Endodermal cell (in vitro differentiated cells): ENCODE results near the gene MBIP. TPM values are rescaled to one million over a fixed set of nuclear protein-coding genes. Genes with fewer than 3 reads are reported as not detected.

Source experiments
- DNase-seq: peaks from one replicate; pipeline ENCODE4 v3.0.0-alpha.2; 2017
- H3K27ac ChIP-seq: 2 replicates; pipeline ENCODE4 v1.5.1; 2013; ENCODE audit warnings: mild to moderate bottlenecking, low read depth, low read length, moderate library complexity
- H3K27me3 ChIP-seq: 2 replicates; pipeline ENCODE4 v1.6.1; 2013; ENCODE audit warnings: mild to moderate bottlenecking, low read length, moderate library complexity; ENCODE audit not compliant: insufficient read depth, control insufficient read depth, poor library complexity, severe bottlenecking
- H3K36me3 ChIP-seq: 2 replicates; pipeline ENCODE4 v1.7.0; 2013; ENCODE audit warnings: mild to moderate bottlenecking, low read length, moderate library complexity; ENCODE audit not compliant: control insufficient read depth, insufficient read depth
- H3K4me1 ChIP-seq: one replicate; pipeline ENCODE4 v1.7.0; 2013; ENCODE audit warnings: low read length; ENCODE audit not compliant: control insufficient read depth, insufficient read depth
- H3K4me3 ChIP-seq: 2 replicates; pipeline ENCODE4 v1.5.1; 2013; ENCODE audit warnings: mild to moderate bottlenecking, low read length, moderate library complexity
- H3K9ac ChIP-seq: 2 replicates; pipeline ENCODE4 v1.6.1; 2013; ENCODE audit warnings: mild to moderate bottlenecking, low read length, moderate library complexity; ENCODE audit not compliant: poor library complexity, severe bottlenecking; ENCODE audit errors: extremely low read depth
- H3K9me3 ChIP-seq: 2 replicates; pipeline ENCODE4 v1.6.1; 2013; ENCODE audit warnings: mild to moderate bottlenecking, low read length, moderate library complexity; ENCODE audit not compliant: control insufficient read depth
- H3K27ac Mint-ChIP-seq: 2 replicates; pipeline ENCODE4 v1.8.0; 2020; ENCODE audit warnings: mixed read lengths
- H3K27me3 Mint-ChIP-seq: 2 replicates; pipeline ENCODE4 v1.8.0; 2021; ENCODE audit warnings: mild to moderate bottlenecking, mixed read lengths; ENCODE audit not compliant: insufficient read depth
- H3K36me3 Mint-ChIP-seq: 2 replicates; pipeline ENCODE4 v1.8.0; 2020; ENCODE audit warnings: low read depth, mixed read lengths
- H3K4me1 Mint-ChIP-seq: 2 replicates; pipeline ENCODE4 v1.8.0; 2020; ENCODE audit warnings: mixed read lengths
- H3K4me3 Mint-ChIP-seq: 2 replicates; pipeline ENCODE4 v1.8.0; 2020; ENCODE audit warnings: mild to moderate bottlenecking, moderate library complexity, mixed read lengths
- H3K9me3 Mint-ChIP-seq: 2 replicates; pipeline ENCODE4 v1.8.0; 2020; ENCODE audit warnings: mild to moderate bottlenecking, mixed read lengths
- WGBS, 2 experiments: methylation state at CpG; one replicate each; pipeline versions ENCODE4 v1.1.5 to v1.1.7; 2013; ENCODE audit warnings: missing lambda C conversion rate in 2 of 2, mixed read lengths in 1 of 2; ENCODE audit not compliant: insufficient coverage in 1 of 2, insufficient read length in 1 of 2; 5-methylcytosine and 5-hydroxymethylcytosine counted together
- total RNA-seq, 2 donors: library from RNA; stranded (reverse); fragmentation: NEBNext Ultra II Directional in 1 of 2; extraction: Animal tissue kit (Norgen Biotek cat#: 25700) in 1 of 2; gene quantifications; 2 replicates in 1 of 2; 3 replicates in 1 of 2; pipeline ENCODE4 v1.2.1, GENCODE V29; 2021
- TF ChIP-seq, protein P1 (sequence below): fragments of 200-600 bp; sonication (generic); conservative IDR thresholded peaks from 2 replicates; pipeline ENCODE4 v1.5.0; 2021; ENCODE audit warnings: antibody characterized with exemption, mild to moderate bottlenecking

The MBIP gene
- total RNA-seq, 2 donors from 2014 or later, result 35.5 TPM

DNA sequence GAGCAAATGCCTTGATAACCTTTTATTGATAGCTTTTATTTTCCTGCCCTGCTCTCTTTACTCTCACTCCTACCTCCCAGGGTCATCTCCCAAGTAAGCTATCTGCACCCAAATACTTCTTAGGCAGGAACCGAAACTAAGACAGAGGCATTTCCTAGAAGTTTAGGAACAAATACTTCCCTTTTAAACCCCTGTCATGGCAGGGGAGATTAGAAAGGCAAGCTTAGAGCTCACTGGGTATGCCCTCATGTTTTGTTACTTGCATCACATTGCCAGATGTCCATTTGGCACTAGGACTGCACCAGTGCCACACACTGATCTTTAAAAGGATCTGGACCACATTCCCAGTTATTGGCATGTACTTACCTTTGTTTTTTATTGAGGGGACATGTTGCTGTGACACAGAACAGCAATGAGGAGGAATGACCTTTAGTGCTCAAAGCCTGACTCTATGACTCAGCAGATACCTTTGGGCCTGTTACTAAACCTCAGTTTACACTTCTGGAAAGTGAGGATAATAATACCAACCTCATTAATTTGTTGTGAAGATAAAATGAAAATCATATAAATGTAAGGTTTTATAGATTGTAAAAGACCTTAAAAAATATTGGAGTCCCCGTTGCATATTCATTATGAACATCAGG is 40.9 kb upstream of the MBIP start:
- H3K36me3 Mint-ChIP-seq, result no peaks in the 10 kb centered on the region
- WGBS, 2 experiments, result 86 to 89% methylated on average over 1 to 2 of the region's 2 CpGs

DNA sequence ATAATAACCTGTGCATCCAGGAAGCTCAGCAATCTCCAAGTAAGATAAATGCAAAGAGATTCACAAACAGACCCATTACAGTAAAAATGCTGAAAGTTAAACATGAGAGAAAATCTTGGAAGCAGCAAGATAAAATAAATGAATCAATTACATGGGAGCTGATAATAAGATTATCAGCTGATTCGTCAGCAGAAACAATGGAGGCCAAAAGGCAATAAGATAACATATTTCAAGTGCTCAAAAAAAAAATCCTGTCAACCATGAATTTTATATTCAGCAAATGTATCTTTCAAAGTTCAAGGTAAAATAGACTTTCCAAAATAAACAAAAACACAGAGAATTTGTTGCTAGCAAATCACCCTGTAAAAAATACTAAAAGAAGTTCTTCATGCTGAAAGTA is 36.4 kb upstream of the MBIP start:
- no peaks in the 10 kb centered on the region for H3K27me3 Mint-ChIP-seq
- H3K4me1 ChIP-seq, result no peaks in the 10 kb centered on the region
- H3K9ac ChIP-seq, result no peak overlapping the region
- H3K27me3 ChIP-seq, result no peaks in the 10 kb centered on the region
- H3K9me3 ChIP-seq, result peaks cover 25% of the 10 kb centered on the region
- TF ChIP-seq, protein P1, sequence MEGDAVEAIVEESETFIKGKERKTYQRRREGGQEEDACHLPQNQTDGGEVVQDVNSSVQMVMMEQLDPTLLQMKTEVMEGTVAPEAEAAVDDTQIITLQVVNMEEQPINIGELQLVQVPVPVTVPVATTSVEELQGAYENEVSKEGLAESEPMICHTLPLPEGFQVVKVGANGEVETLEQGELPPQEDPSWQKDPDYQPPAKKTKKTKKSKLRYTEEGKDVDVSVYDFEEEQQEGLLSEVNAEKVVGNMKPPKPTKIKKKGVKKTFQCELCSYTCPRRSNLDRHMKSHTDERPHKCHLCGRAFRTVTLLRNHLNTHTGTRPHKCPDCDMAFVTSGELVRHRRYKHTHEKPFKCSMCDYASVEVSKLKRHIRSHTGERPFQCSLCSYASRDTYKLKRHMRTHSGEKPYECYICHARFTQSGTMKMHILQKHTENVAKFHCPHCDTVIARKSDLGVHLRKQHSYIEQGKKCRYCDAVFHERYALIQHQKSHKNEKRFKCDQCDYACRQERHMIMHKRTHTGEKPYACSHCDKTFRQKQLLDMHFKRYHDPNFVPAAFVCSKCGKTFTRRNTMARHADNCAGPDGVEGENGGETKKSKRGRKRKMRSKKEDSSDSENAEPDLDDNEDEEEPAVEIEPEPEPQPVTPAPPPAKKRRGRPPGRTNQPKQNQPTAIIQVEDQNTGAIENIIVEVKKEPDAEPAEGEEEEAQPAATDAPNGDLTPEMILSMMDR, result no peak
- DNase-seq, result no peak
- H3K4me3 ChIP-seq, result peak overlapping the region; percentile 3
- no peaks in the 10 kb centered on the region for H3K36me3 Mint-ChIP-seq
- H3K4me1 Mint-ChIP-seq, result peaks cover 3% of the 10 kb centered on the region
- no peaks in the 10 kb centered on the region for H3K36me3 ChIP-seq
- H3K27ac Mint-ChIP-seq, result no peak overlapping the region
- WGBS, 2 experiments, result 82% methylated on average over 1 of the region's 1 CpG; no CpG with 5 or more reads in 1 of the 2 experiments
- no peak overlapping the region for H3K4me3 Mint-ChIP-seq
- H3K27ac ChIP-seq, result no peak overlapping the region
- H3K9me3 Mint-ChIP-seq, result peaks cover 26% of the 10 kb centered on the region

More for the DNA sequence above, 40.9 kb upstream of the MBIP start:
- DNase-seq, result no peak
- H3K27ac ChIP-seq, result no peak overlapping the region
- H3K4me3 ChIP-seq, result no peak overlapping the region
- no peak overlapping the region for H3K4me3 Mint-ChIP-seq
- TF ChIP-seq, protein P1, result no peak
- peaks cover 10% of the 10 kb centered on the region for H3K9me3 Mint-ChIP-seq
- peaks cover 9% of the 10 kb centered on the region for H3K4me1 Mint-ChIP-seq
- H3K9me3 ChIP-seq, result peaks cover 10% of the 10 kb centered on the region
- H3K27ac Mint-ChIP-seq, result no peak overlapping the region
- no peaks in the 10 kb centered on the region for H3K36me3 ChIP-seq
- no peaks in the 10 kb centered on the region for H3K27me3 ChIP-seq
- no peak overlapping the region for H3K9ac ChIP-seq
- no peaks in the 10 kb centered on the region for H3K4me1 ChIP-seq
- peaks cover 2% of the 10 kb centered on the region for H3K27me3 Mint-ChIP-seq

DNA sequence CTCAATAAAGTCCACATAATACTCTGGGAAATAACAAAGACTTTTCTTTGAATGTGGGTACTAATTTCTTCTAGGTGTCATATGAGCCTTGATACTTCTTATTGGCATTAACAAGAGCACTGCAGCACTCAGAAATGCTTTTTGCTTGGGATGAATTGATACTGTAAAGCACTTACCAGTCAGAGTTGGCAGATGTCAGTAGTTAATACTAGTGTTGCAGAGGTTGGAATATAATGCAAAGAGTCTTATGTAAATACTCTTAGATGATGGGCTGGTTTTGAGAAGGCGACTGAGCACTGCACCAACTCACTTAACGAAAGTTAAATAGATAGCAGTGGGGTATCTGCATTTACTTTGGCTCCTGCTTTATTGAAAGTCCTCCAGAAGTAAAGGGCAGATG is 25.6 kb upstream of the MBIP start:
- Mint-ChIP-seq H3K27ac (no peak overlapping the region), H3K4me1 (peaks cover 10% of the 10 kb centered on the region), H3K36me3 (no peaks in the 10 kb centered on the region), H3K27me3 (peaks cover 3% of the 10 kb centered on the region), H3K4me3 (no peak overlapping the region), H3K9me3 (peaks cover 8% of the 10 kb centered on the region)
- Histone ChIP-seq H3K4me1 (peaks cover 4% of the 10 kb centered on the region), H3K4me3 (no peak overlapping the region), H3K27ac (no peak overlapping the region), H3K9me3 (no peaks in the 10 kb centered on the region), H3K36me3 (no peaks in the 10 kb centered on the region), H3K9ac (no peak overlapping the region), H3K27me3 (no peaks in the 10 kb centered on the region)
- WGBS, 2 experiments, result 72 to 81% methylated on average over 2 of the region's 2 CpGs
- TF ChIP-seq, protein P1, result no peak
- no peak for DNase-seq
